WERI-Rb-1 (cell line): ENCODE results near the gene MECP2.

Source experiments
- DNase-seq: peaks from one replicate; pipeline ENCODE4 v3.0.0-alpha.2; 2020
- H3K27ac ChIP-seq: fragments of 250-450 bp; sonication (Bioruptor Pico); 2 replicates; pipeline ENCODE4 v1.5.1; 2020; ENCODE audit warnings: mild to moderate bottlenecking, moderate library complexity
- H3K27me3 ChIP-seq: fragments of 250-450 bp; sonication (Bioruptor Pico); 2 replicates; pipeline ENCODE4 v1.5.1; 2021; ENCODE audit warnings: mild to moderate bottlenecking, low read depth, moderate library complexity; ENCODE audit not compliant: insufficient read depth, severe bottlenecking
- H3K36me3 ChIP-seq: fragments of 250-450 bp; sonication (Bioruptor Pico); 2 replicates; pipeline ENCODE4 v1.5.1; 2020; ENCODE audit warnings: mild to moderate bottlenecking, moderate library complexity
- H3K4me3 ChIP-seq: 2 replicates; pipeline ENCODE4 v1.5.1; 2011; ENCODE audit warnings: low read depth, mild to moderate bottlenecking, control low read depth, low read length
- H3K9me3 ChIP-seq: fragments of 250-450 bp; sonication (Bioruptor Pico); 2 replicates; pipeline ENCODE4 v1.5.1; 2021; ENCODE audit warnings: mild to moderate bottlenecking, moderate library complexity; ENCODE audit not compliant: severe bottlenecking
- TF ChIP-seq, protein P1 (sequence below): IDR thresholded peaks from 2 replicates; pipeline ENCODE4 v1.5.1; 2011; ENCODE audit warnings: low read depth, mild to moderate bottlenecking, control low read depth, inconsistent platforms, low read length

The MECP2 gene

DNA sequence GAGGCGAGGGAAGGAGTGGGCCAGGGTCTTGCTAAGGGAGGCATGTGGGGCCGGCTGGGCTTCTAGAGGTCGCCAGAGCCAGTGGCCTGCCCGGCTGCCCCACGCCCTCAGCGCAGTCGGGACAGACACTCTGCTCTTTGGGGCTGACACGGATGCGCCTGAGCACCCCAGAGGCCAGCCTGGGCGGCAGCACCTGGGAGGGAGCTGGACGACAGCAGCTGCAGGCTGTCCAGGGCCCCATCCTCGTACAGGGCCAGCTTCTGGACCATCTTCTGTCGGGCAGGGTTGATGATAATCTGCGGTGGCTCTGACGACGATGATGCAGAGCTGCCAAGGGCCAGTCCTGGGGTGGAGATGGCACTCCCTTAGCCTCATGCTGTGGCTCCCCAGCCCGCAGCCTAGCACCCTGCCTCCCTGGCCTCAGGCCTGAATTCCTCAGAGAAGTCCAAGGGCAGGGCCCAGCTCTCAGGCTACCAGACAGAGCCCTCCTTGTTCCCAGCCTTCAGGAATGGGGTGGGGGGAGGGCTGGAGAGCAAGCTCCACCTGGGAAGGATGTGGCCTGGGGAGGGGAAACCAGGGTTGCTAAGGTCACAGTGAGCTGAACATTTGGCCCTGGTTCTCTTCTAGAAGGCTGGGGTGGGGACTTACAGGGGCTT, 85.1 kb downstream of the MECP2 start:
- Histone ChIP-seq H3K27ac (peak overlapping the region; percentile 11; the same call in 1 of the 2 replicates), H3K27me3 (peaks cover 10% of the 10 kb centered on the region), H3K36me3 (peaks cover 71% of the 10 kb centered on the region), H3K9me3 (no peaks in the 10 kb centered on the region), H3K4me3 (no peak overlapping the region)
- TF ChIP-seq, protein P1, sequence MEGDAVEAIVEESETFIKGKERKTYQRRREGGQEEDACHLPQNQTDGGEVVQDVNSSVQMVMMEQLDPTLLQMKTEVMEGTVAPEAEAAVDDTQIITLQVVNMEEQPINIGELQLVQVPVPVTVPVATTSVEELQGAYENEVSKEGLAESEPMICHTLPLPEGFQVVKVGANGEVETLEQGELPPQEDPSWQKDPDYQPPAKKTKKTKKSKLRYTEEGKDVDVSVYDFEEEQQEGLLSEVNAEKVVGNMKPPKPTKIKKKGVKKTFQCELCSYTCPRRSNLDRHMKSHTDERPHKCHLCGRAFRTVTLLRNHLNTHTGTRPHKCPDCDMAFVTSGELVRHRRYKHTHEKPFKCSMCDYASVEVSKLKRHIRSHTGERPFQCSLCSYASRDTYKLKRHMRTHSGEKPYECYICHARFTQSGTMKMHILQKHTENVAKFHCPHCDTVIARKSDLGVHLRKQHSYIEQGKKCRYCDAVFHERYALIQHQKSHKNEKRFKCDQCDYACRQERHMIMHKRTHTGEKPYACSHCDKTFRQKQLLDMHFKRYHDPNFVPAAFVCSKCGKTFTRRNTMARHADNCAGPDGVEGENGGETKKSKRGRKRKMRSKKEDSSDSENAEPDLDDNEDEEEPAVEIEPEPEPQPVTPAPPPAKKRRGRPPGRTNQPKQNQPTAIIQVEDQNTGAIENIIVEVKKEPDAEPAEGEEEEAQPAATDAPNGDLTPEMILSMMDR, result no peak
- no peak for DNase-seq

- H3K36me3 ChIP-seq, result peaks cover 63% of the 10 kb centered on the region
- TF ChIP-seq, protein P1, result no peak
- H3K4me3 ChIP-seq, result no peak overlapping the region
Measured at GRCh38 chrX:154011376-154012335, 85.9 kb downstream of the MECP2 start.

DNA sequence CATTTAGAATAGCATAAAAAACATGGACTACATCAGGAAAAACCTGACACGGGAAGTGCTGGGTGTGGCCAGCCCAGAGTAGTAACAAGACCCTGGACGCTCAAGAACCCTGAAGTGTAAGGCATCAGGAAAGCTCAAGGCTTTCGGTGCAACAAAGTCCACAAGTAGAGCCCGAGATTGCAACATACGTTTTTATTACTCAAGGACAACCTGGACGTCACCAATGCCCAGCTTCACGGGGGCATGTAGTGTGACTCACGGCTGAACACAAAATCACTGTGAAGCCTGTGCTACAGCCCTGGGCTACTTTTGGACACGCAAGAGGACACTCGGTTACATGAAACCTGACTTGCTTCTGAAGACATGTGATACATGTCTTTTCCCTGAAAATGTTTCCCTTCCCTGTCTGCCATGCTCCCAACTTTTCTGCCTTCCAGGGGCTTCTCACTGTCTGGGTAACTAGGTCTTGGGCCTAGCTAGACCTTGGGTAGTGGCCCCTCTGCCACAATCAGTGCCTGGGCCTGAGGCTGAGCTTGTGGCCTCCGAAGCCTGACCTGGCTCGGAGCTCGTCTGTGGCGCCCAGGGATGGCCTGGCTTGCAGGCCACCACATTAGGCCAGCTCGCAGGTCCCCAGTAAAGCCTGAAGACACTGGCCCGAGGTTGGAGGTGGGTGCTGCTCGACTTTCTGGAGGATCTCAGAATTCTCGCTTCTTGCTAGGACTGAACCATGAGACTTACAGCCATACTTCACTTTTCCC, 87.0 kb downstream of the MECP2 start:
- peaks cover 52% of the 10 kb centered on the region for H3K36me3 ChIP-seq
- H3K27ac ChIP-seq, result no peak overlapping the region
- peaks cover 10% of the 10 kb centered on the region for H3K27me3 ChIP-seq
- no peaks in the 10 kb centered on the region for H3K9me3 ChIP-seq
- DNase-seq, result no peak
- TF ChIP-seq, protein P1, result no peak
- H3K4me3 ChIP-seq, result no peak overlapping the region

More at GRCh38 chrX:154011376-154012335, 85.9 kb downstream of the MECP2 start:
- no peaks in the 10 kb centered on the region for H3K9me3 ChIP-seq
- H3K27ac ChIP-seq, result no peak overlapping the region
- peaks cover 10% of the 10 kb centered on the region for H3K27me3 ChIP-seq
- DNase-seq, result no peak

DNA sequence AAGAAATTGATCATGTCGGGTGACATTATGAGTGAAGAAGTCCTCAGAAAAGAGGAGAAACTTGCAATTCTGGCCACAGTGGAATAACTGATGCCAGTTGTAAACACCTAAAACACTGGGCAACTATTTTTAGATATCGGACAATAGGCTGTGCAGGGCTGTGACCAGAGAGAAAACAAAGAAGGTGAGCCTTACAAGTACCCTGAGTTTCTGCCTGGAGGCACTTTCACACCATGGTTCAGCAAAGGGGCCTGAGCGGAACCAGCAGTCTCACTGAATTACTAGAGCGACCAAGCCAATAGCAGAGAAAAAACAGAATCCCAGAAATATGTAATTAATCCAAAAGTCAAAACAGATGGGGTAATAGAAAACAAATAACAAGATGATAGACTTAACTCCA, 89.0 kb downstream of the MECP2 start:
- peaks cover 42% of the 10 kb centered on the region for H3K36me3 ChIP-seq
- H3K9me3 ChIP-seq, result no peaks in the 10 kb centered on the region
- H3K4me3 ChIP-seq, result no peak overlapping the region
- TF ChIP-seq, protein P1, result no peak
- H3K27ac ChIP-seq, result no peak overlapping the region
- peaks cover 11% of the 10 kb centered on the region for H3K27me3 ChIP-seq
- DNase-seq, result no peak

- H3K27ac ChIP-seq, result no peak overlapping the region
- no peak for DNase-seq
- H3K36me3 ChIP-seq, result peaks cover 26% of the 10 kb centered on the region
- no peak overlapping the region for H3K4me3 ChIP-seq
- peaks cover 4% of the 10 kb centered on the region for H3K27me3 ChIP-seq
- TF ChIP-seq, protein P1, result no peak
- H3K9me3 ChIP-seq, result no peaks in the 10 kb centered on the region
Measured at GRCh38 chrX:154006947-154007346, 90.6 kb downstream of the MECP2 start.
